Subcutaneous abdominal adipose tissue (tissue), 5 donors: ENCODE measurements around the gene EFCAB8.

Experiments used
- H3K27ac ChIP-seq: one replicate; pipeline ENCODE4 v1.7.0; 2013; ENCODE audit warnings: low read depth, mild to moderate bottlenecking, inconsistent platforms, low read length, moderate library complexity
- H3K27me3 ChIP-seq, 5 donors: one replicate each; pipeline ENCODE4 v1.7.0; 2013; ENCODE audit warnings: low read length in 5 of 5, inconsistent platforms in 1 of 5; ENCODE audit not compliant: control insufficient read depth in 5 of 5, insufficient read depth in 4 of 5
- H3K36me3 ChIP-seq, 5 donors: one replicate each; pipeline ENCODE4 v1.7.0; 2013; ENCODE audit warnings: low read length in 5 of 5; ENCODE audit not compliant: control insufficient read depth in 5 of 5, insufficient read depth in 5 of 5
- H3K4me1 ChIP-seq, 5 donors: one replicate each; pipeline ENCODE4 v1.7.0; 2013; ENCODE audit warnings: low read length in 5 of 5, mild to moderate bottlenecking in 3 of 5, moderate library complexity in 1 of 5; ENCODE audit not compliant: control insufficient read depth in 5 of 5, insufficient read depth in 5 of 5
- H3K4me3 ChIP-seq, 5 donors: one replicate each; pipeline ENCODE4 v1.7.0; 2013; ENCODE audit warnings: low read length in 5 of 5, low read depth in 1 of 5
- H3K9ac ChIP-seq, 5 donors: one replicate each; pipeline ENCODE4 v1.7.0; 2013; ENCODE audit warnings: low read length in 5 of 5, mild to moderate bottlenecking in 4 of 5, moderate library complexity in 3 of 5
- H3K9me3 ChIP-seq, 5 donors: one replicate each; pipeline ENCODE4 v1.7.0; 2013; ENCODE audit warnings: low read length in 5 of 5; ENCODE audit not compliant: control insufficient read depth in 5 of 5
- donor health status: healthy.
- donor health status: healthy.
- donor health status: healthy.
- donor health status: healthy.
- donor health status: healthy.

EFCAB8 gene

GRCh38 chr20:32839982-32840285, 18.8 kb upstream of the EFCAB8 start:
- no peaks in the 10 kb centered on the region for H3K9me3 ChIP-seq
- peaks cover 32 to 73% (median 68%) of the 10 kb centered on the region in 5 donors for H3K36me3 ChIP-seq
- H3K4me1 ChIP-seq: peaks cover 0 to 11% (median 0%) of the 10 kb centered on the region in 5 donors
- H3K27ac ChIP-seq: no peak overlapping the region
- H3K27me3 ChIP-seq: no peaks in the 10 kb centered on the region
- no peak overlapping the region for H3K9ac ChIP-seq
- no peak overlapping the region for H3K4me3 ChIP-seq

GRCh38 chr20:32841174-32841573, 17.5 kb upstream of the EFCAB8 start:
- Histone ChIP-seq H3K4me1 (peaks cover 0 to 11% (median 0%) of the 10 kb centered on the region in 5 donors), H3K9me3 (no peaks in the 10 kb centered on the region), H3K36me3 (peaks cover 33 to 80% (median 69%) of the 10 kb centered on the region in 5 donors)

GRCh38 chr20:32841632-32842031, 17.1 kb upstream of the EFCAB8 start:
- Histone ChIP-seq H3K4me3 (no peak overlapping the region), H3K9ac (no peak overlapping the region), H3K9me3 (no peaks in the 10 kb centered on the region), H3K4me1 (peaks cover 0 to 10% (median 0%) of the 10 kb centered on the region in 5 donors), H3K36me3 (peaks cover 37 to 81% (median 70%) of the 10 kb centered on the region in 5 donors), H3K27me3 (no peaks in the 10 kb centered on the region), H3K27ac (no peak overlapping the region)

More at GRCh38 chr20:32841174-32841573, 17.5 kb upstream of the EFCAB8 start:
- H3K27me3 ChIP-seq: no peaks in the 10 kb centered on the region
- H3K9ac ChIP-seq: no peak overlapping the region
- no peak overlapping the region for H3K27ac ChIP-seq
- H3K4me3 ChIP-seq: no peak overlapping the region

- H3K9ac ChIP-seq: no peak overlapping the region
- no peak overlapping the region for H3K27ac ChIP-seq
- H3K9me3 ChIP-seq: no peaks in the 10 kb centered on the region
- H3K4me3 ChIP-seq: no peak overlapping the region
- no peaks in the 10 kb centered on the region for H3K27me3 ChIP-seq
- peaks cover 0 to 3% (median 0%) of the 10 kb centered on the region in 5 donors for H3K4me1 ChIP-seq
- peaks cover 39 to 81% (median 69%) of the 10 kb centered on the region in 5 donors for H3K36me3 ChIP-seq
These were observed 15.8 kb upstream of the EFCAB8 start for GRCh38 chr20:32842688-32843524.

GRCh38 chr20:32845786-32846185, 12.9 kb upstream of the EFCAB8 start:
- peaks cover 0 to 3% (median 0%) of the 10 kb centered on the region in 5 donors for H3K4me1 ChIP-seq
- H3K9me3 ChIP-seq: no peaks in the 10 kb centered on the region
- no peak overlapping the region for H3K9ac ChIP-seq
- no peak overlapping the region for H3K27ac ChIP-seq
- H3K36me3 ChIP-seq: peaks cover 27 to 72% (median 63%) of the 10 kb centered on the region in 5 donors
- no peaks in the 10 kb centered on the region for H3K27me3 ChIP-seq
- H3K4me3 ChIP-seq: no peak overlapping the region

- Histone ChIP-seq H3K9me3 (no peaks in the 10 kb centered on the region), H3K9ac (no peak overlapping the region), H3K4me3 (no peak overlapping the region), H3K36me3 (peaks cover 32 to 75% (median 66%) of the 10 kb centered on the region in 5 donors), H3K4me1 (no peaks in the 10 kb centered on the region), H3K27ac (no peak overlapping the region), H3K27me3 (no peaks in the 10 kb centered on the region)
These were observed 11.9 kb upstream of the EFCAB8 start for GRCh38 chr20:32846852-32847251.

- Histone ChIP-seq H3K4me1 (no peaks in the 10 kb centered on the region), H3K9me3 (no peaks in the 10 kb centered on the region), H3K27me3 (no peaks in the 10 kb centered on the region), H3K36me3 (peaks cover 35 to 74% (median 64%) of the 10 kb centered on the region in 5 donors), H3K27ac (no peak overlapping the region), H3K4me3 (no peak overlapping the region), H3K9ac (no peak overlapping the region)
These were observed 10.8 kb upstream of the EFCAB8 start for GRCh38 chr20:32847964-32848363.

- no peaks in the 10 kb centered on the region for H3K9me3 ChIP-seq
- H3K27me3 ChIP-seq: no peaks in the 10 kb centered on the region
- H3K9ac ChIP-seq: no peak overlapping the region
- H3K4me3 ChIP-seq: no peak overlapping the region
- H3K4me1 ChIP-seq: no peaks in the 10 kb centered on the region
- H3K27ac ChIP-seq: no peak overlapping the region
- H3K36me3 ChIP-seq: peaks cover 33 to 77% (median 63%) of the 10 kb centered on the region in 5 donors
These were observed 9.9 kb upstream of the EFCAB8 start for GRCh38 chr20:32848846-32849245.

GRCh38 chr20:32849577-32849976, 9.1 kb upstream of the EFCAB8 start:
- H3K27me3 ChIP-seq: no peaks in the 10 kb centered on the region
- peaks cover 33 to 80% (median 62%) of the 10 kb centered on the region in 5 donors for H3K36me3 ChIP-seq
- H3K4me1 ChIP-seq: no peaks in the 10 kb centered on the region
- no peak overlapping the region for H3K27ac ChIP-seq
- no peak overlapping the region for H3K9ac ChIP-seq
- no peak overlapping the region for H3K4me3 ChIP-seq
- no peaks in the 10 kb centered on the region for H3K9me3 ChIP-seq

- H3K4me1 ChIP-seq: peaks cover 0 to 13% (median 6%) of the 10 kb centered on the region in 5 donors
- H3K27ac ChIP-seq: no peak overlapping the region
- no peaks in the 10 kb centered on the region for H3K27me3 ChIP-seq
- no peaks in the 10 kb centered on the region for H3K9me3 ChIP-seq
- no peak overlapping the region for H3K4me3 ChIP-seq
- no peak overlapping the region for H3K9ac ChIP-seq
- H3K36me3 ChIP-seq: peaks cover 12 to 52% (median 29%) of the 10 kb centered on the region in 5 donors
These were observed 3.3 kb upstream of the EFCAB8 start for GRCh38 chr20:32855387-32855786.
